Measurements from ENCODE around the gene KLHL29. TPM values are rescaled to one million over a fixed set of nuclear protein-coding genes. Genes with fewer than 3 reads are reported as not detected.

KLHL29 gene
- total RNA-seq (2016; rRNA removed; fragmentation: Illumina TruSeq; extraction: Trizol), result not detected in 2 replicates
- total RNA-seq (2016; cell fraction: cytosol; rRNA removed; fragmentation: Illumina TruSeq; extraction: Trizol; ENCODE audit: low read depth), result not detected in 2 replicates
- total RNA-seq (2016; cell fraction: insoluble cytoplasmic fraction; rRNA removed; fragmentation: Illumina TruSeq; extraction: Trizol), result not detected in 2 replicates
- not detected in 2 replicates for total RNA-seq (2016; cell fraction: membrane; rRNA removed; fragmentation: Illumina TruSeq; extraction: Trizol)
- total RNA-seq (2016; cell fraction: nucleus; rRNA removed; fragmentation: Illumina TruSeq; extraction: Trizol), result 0.12 TPM in 1 of 2 replicates, not detected in the other
- polyA plus RNA-seq (2011; rRNA removed), result 0.01 and 0.03 TPM in 2 replicates
- polyA plus RNA-seq (2011; cell fraction: cytosol; rRNA removed), result 0.01 TPM in 2 replicates
- 0.03 and 0.11 TPM in 2 replicates for polyA plus RNA-seq (2011; cell fraction: nucleus; rRNA removed)
- 0.05 and 0.09 TPM in 2 replicates for polyA plus RNA-seq (2012)
- not detected in 2 replicates for polyA plus RNA-seq (2016; cell fraction: cytosol; fragmentation: Illumina TruSeq; extraction: Trizol; ENCODE audit: low read depth)
- not detected in 2 replicates for polyA plus RNA-seq (2016; cell fraction: insoluble cytoplasmic fraction; fragmentation: Illumina TruSeq; extraction: Trizol; ENCODE audit: low read depth)
- not detected in 2 replicates for polyA plus RNA-seq (2016; cell fraction: membrane; fragmentation: Illumina TruSeq; extraction: Trizol; ENCODE audit: low read depth)
- polyA plus RNA-seq (2016; cell fraction: nucleus; fragmentation: Illumina TruSeq; extraction: Trizol; ENCODE audit: insufficient read depth, low read depth), result not detected in 2 replicates
- polyA minus RNA-seq (2011; rRNA and poly(A)+ RNA removed; ENCODE audit: low replicate concordance), result 3.2 TPM in 1 of 2 replicates, not detected in the other
- 0.09 TPM in 1 of 2 replicates, not detected in the other for polyA minus RNA-seq (2011; cell fraction: cytosol; rRNA and poly(A)+ RNA removed)
- not detected in 2 replicates for polyA minus RNA-seq (2011; cell fraction: nucleus; rRNA and poly(A)+ RNA removed)
- percentile 16 among the genes with signal in this experiment for Bru-seq, nascent RNA
- BruChase-seq, experiment 1, labeled RNA remaining after a 6-hour chase, result percentile 13 among the genes with signal in this experiment
- percentile 16 among the genes with signal in this experiment for BruChase-seq, experiment 2, labeled RNA remaining after a 2-hour chase
- long read RNA-seq, experiment 1, result 0 reads
- long read RNA-seq, experiment 2, partial matches to known transcripts, result 0 of 1 reads
- long read RNA-seq, experiment 2, other reads (novel, unspliced or antisense), result 1 of 1 reads

GRCh38 chr2:23384551-23385343 lies at the start of gene KLHL29:
Gene KLHL29 (plus strand): TSS chr2:23385179. CDS start chr2:23562197, 177,018 bp downstream.
- POLR2A ChIA-PET, result no interaction called here

More at GRCh38 chr2:23384551-23385343, at the start of gene KLHL29:
- BruUV-seq (replicated peaks), result no TSS peak
- no peak for FAIRE-seq
- CTCF ChIA-PET (ENCODE audit: low intra/inter-chr PET ratio, low total read pairs), result no interaction called here
- no peaks in the 10 kb centered on the region for H3K4me1 ChIP-seq (ENCODE audit: insufficient read depth, low read length)
- in situ Hi-C loops (cut with HindIII; ENCODE audit: extremely low pct_ligation_motif_present, low pct_unique_long_range_greater_than_20kb) (no loop called here), intact Hi-C loops (cut with micrococcal nuclease; ENCODE audit: unreplicated experiment) (no loop called here)
- no peaks in the 10 kb centered on the region for H3K79me2 ChIP-seq (ENCODE audit: insufficient read depth, low read length)
- peak; percentile 56 for ATAC-seq
- H4K20me1 ChIP-seq (ENCODE audit: insufficient read depth, low read length), result peaks cover 3% of the 10 kb centered on the region; the same call in 1 of the 2 replicates
- peaks cover 17 to 76% of the 10 kb centered on the region in 2 experiments; a peak in 4 of 5 replicates for H3K27me3 ChIP-seq (ENCODE audit: control insufficient read depth in 1 of 2, insufficient read depth in 2 of 2, low read length in 2 of 2)
- H3K9ac ChIP-seq (ENCODE audit: insufficient read depth, low read depth, low read length), result no peak within 1 kb of the TSS
- H3K9me3 ChIP-seq (ENCODE audit: low read length), result no peaks in the 10 kb centered on the region
- TF ChIP-seq KLF9 (CRISPR knock-in tag; IDR thresholded peaks at IDR 0.05; ENCODE audit: low read depth), result no peak
- no peak for TF ChIP-seq ZSCAN22 (CRISPR knock-in tag; IDR thresholded peaks at IDR 0.05)
- TF ChIP-seq ZNF441 (CRISPR knock-in tag; IDR thresholded peaks at IDR 0.05; ENCODE audit: borderline replicate concordance), result no peak
- TF ChIP-seq RNF219 (CRISPR knock-in tag; IDR thresholded peaks at IDR 0.05), result no peak
- no peak for TF ChIP-seq ZNF83 (CRISPR knock-in tag; IDR thresholded peaks at IDR 0.05; ENCODE audit: borderline replicate concordance)
- no peak for TF ChIP-seq ZFP62 (CRISPR knock-in tag; IDR thresholded peaks at IDR 0.05)
- no peak for TF ChIP-seq AGO2 (optimal IDR thresholded peaks at IDR 0.05; ENCODE audit: low read depth, low read length)
- peak; percentile 39 for TF ChIP-seq HNRNPLL (IDR thresholded peaks at IDR 0.05; ENCODE audit: low read depth, low read length, poor library complexity, severe bottlenecking)
- TF ChIP-seq ATAD3A (CRISPR knock-in tag; IDR thresholded peaks at IDR 0.05), result no peak
- no peak within 1 kb of the TSS for H2AFZ ChIP-seq (ENCODE audit: low read length)
- DNase-seq (ENCODE audit: low spot score), result no peak
- WGBS (ENCODE audit: low lambda C conversion rate), result 19% methylated on average over 28 of the region's 91 CpGs
- H3K27ac ChIP-seq (ENCODE audit: extremely low read length, insufficient read depth, low read length), result no peak within 1 kb of the TSS
- H3K4me3 ChIP-seq (replicated peaks in 1 of 3; ENCODE audit: insufficient read depth in 1 of 3, low read depth in 2 of 3, low read length in 3 of 3), result peak within 1 kb of the TSS in 2 of 3 experiments; percentile 33 to 52; a peak in 2 of 6 replicates
- H3K36me3 ChIP-seq (replicated peaks in 1 of 2; ENCODE audit: control insufficient read depth in 1 of 2, insufficient read depth in 2 of 2, low read length in 2 of 2), result no peaks in the 10 kb centered on the region
- H3K4me2 ChIP-seq (ENCODE audit: low read depth, low read length), result peak within 1 kb of the TSS; percentile 54

Measured in HepG2 (cell line).